Measurements from ENCODE around the gene UBC. TPM values are rescaled to one million over a fixed set of nuclear protein-coding genes. Genes with fewer than 3 reads are reported as not detected.

The UBC gene
- total and polyA plus RNA-seq, 9 of the 15 experiments (the other 6 are each of a cell fraction or from before 2014, with no cell fraction given): 533 to 1,153 (median 813) TPM

GRCh38 chr12:124921200-124922031 lies 7.0 kb upstream of the UBC start (continued):
- TF ChIP-seq MLX (CRISPR knock-in tag; conservative IDR thresholded peaks at IDR 0.05): no peak
- no peak for TF ChIP-seq ADNP (tag; IDR thresholded peaks at IDR 0.05)
- TF ChIP-seq EP300 (IDR thresholded peaks at IDR 0.05; ENCODE audit: low read length): peak; percentile 82
- TF ChIP-seq DEAF1 (CRISPR knock-in tag; IDR thresholded peaks at IDR 0.05): no peak; the same call in 1 of the 2 replicates
- TF ChIP-seq NFIC (IDR thresholded peaks at IDR 0.05): peak; percentile 85
- peak; percentile 91 for TF ChIP-seq VEZF1 (CRISPR knock-in tag; IDR thresholded peaks at IDR 0.05)
- TF ChIP-seq FOXA3 (CRISPR knock-in tag; conservative IDR thresholded peaks at IDR 0.05 in 1 of 2, IDR thresholded peaks at IDR 0.05 in 1 of 2): no peak
- TF ChIP-seq ZNF408 (CRISPR knock-in tag; IDR thresholded peaks at IDR 0.05; ENCODE audit: low read depth): no peak
- TF ChIP-seq SLC30A9 (CRISPR knock-in tag; IDR thresholded peaks at IDR 0.05): no peak
- TF ChIP-seq SREBF2 (CRISPR knock-in tag; IDR thresholded peaks at IDR 0.05): no peak
- no peak for TF ChIP-seq NFIX (CRISPR knock-in tag; IDR thresholded peaks at IDR 0.05; ENCODE audit: low read depth)
- no peak for TF ChIP-seq ZNF212 (CRISPR knock-in tag; IDR thresholded peaks at IDR 0.05)
- TF ChIP-seq, protein P1, sequence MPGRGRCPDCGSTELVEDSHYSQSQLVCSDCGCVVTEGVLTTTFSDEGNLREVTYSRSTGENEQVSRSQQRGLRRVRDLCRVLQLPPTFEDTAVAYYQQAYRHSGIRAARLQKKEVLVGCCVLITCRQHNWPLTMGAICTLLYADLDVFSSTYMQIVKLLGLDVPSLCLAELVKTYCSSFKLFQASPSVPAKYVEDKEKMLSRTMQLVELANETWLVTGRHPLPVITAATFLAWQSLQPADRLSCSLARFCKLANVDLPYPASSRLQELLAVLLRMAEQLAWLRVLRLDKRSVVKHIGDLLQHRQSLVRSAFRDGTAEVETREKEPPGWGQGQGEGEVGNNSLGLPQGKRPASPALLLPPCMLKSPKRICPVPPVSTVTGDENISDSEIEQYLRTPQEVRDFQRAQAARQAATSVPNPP (IDR thresholded peaks at IDR 0.05; ENCODE audit: borderline replicate concordance, insufficient read depth, insufficient read length): no peak
- TF ChIP-seq ZBTB12 (CRISPR knock-in tag; IDR thresholded peaks at IDR 0.05): no peak
- no peak for TF ChIP-seq HDAC6 (IDR thresholded peaks at IDR 0.05; ENCODE audit: low read depth, low read length)
- TF ChIP-seq ZNF655 (CRISPR knock-in tag; IDR thresholded peaks at IDR 0.05): no peak
- no peak for TF ChIP-seq ARID3B (CRISPR knock-in tag; IDR thresholded peaks at IDR 0.05; ENCODE audit: borderline replicate concordance)

Measured in K562 (cell line).